ENCODE results near the gene TTN.
A peak's percentile ranks its signal among the peaks of the same experiment; 100 is the strongest.
"Not testable (repeated sequence)": the region's sequence is repeated elsewhere in the genome, so short reads cannot be mapped to it uniquely, and the experiment has no call there.

Gene TTN

DNA sequence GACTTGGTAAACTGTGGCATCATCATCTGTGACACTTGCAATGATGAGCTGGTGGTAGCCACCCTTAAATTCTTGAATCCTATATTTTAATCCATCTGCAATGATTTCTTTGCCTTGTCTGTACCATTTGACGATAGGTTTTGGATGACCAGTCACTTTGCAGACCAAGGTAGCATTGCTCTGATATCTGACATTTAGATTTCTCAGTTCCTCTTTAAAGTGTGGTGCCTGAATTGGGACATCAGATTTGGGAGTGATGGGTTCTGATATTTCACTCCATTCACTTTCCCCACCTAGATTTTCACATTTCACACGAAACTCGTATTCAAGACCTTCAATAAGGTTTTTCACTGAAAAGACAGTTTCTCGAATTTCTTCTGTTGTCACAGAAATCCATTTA lies 271.2 kb downstream of the TTN start:
- DNase-seq (ENCODE audit: low read depth in 1 of 2, low spot score in 1 of 2): no peak

GRCh38 chr2:178531168-178531567 lies 276.1 kb downstream of the TTN start:
- DNase-seq (ENCODE audit: low read depth in 1 of 2, low spot score in 1 of 2): no peak

DNA sequence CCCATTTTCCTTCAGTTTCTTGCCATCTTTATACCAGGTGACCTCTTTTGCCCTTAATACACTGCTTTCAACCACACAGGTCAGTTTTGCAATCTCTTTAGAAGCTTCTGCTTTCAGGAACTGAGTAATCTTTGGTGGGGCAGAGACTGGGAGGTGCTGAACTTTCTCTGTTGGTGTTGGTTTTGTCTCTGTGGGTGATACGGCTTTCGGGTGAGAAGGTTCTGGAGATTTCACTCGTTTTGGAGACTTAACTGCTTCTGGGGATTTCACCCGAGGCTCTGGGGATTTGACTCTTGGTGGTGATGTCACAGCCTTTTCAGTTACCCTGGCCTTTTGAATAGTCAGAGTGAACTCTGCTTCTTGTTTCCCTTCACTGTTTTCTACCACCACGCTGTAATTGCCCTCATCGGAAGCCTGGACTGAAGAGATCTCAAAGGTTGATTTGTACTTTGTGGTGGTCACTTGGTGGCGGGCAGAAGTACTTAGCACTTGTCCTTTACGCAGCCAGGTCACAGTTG lies 276.5 kb downstream of the TTN start:
- DNase-seq (ENCODE audit: low read depth in 1 of 2, low spot score in 1 of 2): no peak

GRCh38 chr2:178530131-178530530 lies 277.1 kb downstream of the TTN start:
- DNase-seq (ENCODE audit: low read depth in 1 of 2, low spot score in 1 of 2): no peak

GRCh38 chr2:178529194-178529593 lies 278.0 kb downstream of the TTN start:
- DNase-seq (ENCODE audit: low read depth in 1 of 2, low spot score in 1 of 2): no peak

DNA sequence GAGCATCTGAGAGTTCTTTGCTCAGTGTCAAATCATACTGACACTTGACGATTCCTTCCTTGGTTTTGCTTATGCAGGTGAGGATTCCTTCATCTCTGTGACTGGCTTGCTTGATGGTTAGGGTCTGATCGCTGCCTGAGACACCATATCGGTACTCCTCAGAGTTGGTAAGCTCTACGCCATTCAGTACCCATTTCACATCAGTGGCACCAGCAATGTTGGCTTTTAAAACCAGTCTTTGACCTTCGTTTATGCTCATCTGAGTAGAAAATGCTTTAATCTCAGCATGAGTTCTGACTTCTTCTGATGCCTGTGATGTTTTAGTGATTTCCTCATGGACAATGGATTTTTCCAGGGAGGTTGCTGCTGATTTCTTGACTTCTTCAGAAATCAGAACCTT lies 278.6 kb downstream of the TTN start:
- no peak for DNase-seq (ENCODE audit: low read depth in 1 of 2, low spot score in 1 of 2)

GRCh38 chr2:178527592-178527991 lies 279.6 kb downstream of the TTN start:
- no peak for DNase-seq (ENCODE audit: low read depth in 1 of 2, low spot score in 1 of 2)

GRCh38 chr2:178526256-178526655 lies 281.0 kb downstream of the TTN start:
- DNase-seq (ENCODE audit: low read depth in 1 of 2, low spot score in 1 of 2): no peak

- DNase-seq (ENCODE audit: low read depth in 1 of 2, low spot score in 1 of 2): not testable (repeated sequence)
Measured at GRCh38 chr2:178525460-178525859, 281.8 kb downstream of the TTN start.

- DNase-seq (ENCODE audit: low read depth in 1 of 2, low spot score in 1 of 2): not testable (repeated sequence)
Measured at GRCh38 chr2:178525010-178525409, 282.2 kb downstream of the TTN start.

DNA sequence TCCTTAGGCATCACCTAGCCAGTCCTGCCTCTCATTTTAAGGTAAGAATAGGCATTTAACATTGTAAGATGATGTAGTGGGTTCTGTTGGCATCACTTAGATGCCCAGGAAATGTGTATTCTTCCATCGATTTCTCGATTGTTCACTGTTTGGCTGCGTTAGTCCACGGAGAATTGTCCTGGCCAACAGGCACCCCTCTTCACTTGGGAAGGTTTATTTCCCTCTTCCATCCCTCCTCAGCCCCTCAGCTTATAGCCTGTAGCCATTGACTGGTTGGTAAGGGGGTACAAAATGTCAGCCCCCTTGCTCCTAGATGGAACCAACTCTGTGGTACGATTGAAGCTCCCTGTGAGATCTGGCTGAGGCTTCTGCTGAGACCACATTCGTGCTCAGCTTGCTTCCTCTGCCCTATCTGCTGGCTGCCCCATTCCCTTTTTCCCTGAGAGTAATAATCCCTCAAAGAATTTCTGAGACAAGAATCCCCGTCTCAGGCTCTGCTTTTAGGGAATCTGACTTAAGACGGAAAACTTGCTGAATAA lies 283.6 kb downstream of the TTN start:
- no peak for DNase-seq (ENCODE audit: low read depth in 1 of 2, low spot score in 1 of 2)

DNA sequence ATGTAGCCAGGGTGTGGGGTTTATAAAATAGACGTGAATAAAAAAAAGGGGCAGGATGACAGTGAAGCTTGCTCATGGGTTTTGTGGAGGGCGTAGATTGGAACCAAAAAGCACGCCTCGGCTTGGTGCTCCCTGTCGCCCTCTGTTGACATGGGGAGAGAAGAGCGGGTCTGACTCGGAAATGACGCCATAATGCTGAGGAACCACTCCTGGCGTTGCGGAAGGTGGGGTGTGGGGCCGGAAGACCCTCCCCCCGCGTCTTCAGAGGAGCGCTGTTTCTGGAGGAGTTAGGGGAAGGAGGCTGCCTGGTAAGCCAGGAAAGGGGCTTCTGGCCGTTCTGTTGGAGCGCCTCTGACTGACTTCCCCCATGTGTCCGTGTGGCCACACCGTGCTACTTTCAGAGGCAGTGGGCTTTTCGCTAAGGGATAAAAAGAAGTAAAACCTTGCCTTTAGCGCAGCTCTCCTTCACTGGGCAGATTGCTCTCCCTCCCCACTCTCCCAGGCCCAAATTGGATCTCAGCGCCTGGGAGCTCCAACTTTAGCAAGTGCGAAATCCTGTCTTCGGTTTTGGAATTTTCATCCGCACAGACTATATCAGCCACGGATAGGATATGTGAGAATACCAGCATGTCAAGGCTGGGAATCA lies 284.1 kb downstream of the TTN start:
- DNase-seq (ENCODE audit: low read depth in 1 of 2, low spot score in 1 of 2): peak; percentile 48 to 71

DNA sequence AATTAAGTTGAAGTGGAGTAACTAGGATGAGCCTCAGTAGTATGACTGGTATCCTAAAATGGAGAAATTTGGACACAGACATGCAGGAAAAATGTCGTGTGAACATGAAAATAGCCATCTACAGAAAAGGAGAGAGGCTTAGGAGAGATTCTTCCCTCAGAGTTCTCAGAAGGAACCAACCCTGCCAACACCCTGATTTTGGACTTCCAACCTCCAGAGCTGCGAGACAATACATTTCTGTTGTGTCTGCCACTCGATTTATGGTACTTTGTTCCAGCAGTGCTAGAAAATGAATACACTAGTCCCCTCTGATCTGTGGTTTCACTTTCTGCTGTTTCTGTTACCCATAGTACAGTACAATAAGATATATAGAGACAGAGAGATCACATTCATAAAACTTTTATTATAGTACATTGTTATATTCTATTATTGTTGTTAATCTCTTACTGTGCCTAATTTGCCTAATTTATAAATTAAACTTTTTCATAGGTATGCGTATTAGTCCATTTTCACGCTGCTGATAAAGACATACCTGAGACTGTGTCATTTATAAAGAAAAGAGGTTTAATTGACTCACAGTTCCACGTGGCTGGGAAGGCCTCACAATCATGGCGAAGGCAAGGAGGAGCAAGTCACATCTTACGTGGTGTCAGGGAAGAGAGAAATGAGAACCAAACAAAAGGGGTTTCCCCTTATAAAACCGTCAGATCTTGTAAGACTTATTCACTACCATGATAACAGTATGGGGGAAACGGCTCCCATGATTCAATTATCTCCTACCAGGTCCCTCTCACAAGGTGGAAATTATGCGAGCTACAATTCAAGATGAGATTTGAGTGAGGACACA lies 285.7 kb downstream of the TTN start:
- DNase-seq (ENCODE audit: low read depth in 1 of 2, low spot score in 1 of 2): peak in 1 of 2 donors; percentile 12

- no peak for DNase-seq (ENCODE audit: low read depth in 1 of 2, low spot score in 1 of 2)
Measured at GRCh38 chr2:178517496-178517895, 289.7 kb downstream of the TTN start.

GRCh38 chr2:178514664-178515063 lies 292.6 kb downstream of the TTN start:
- DNase-seq (ENCODE audit: low read depth in 1 of 2, low spot score in 1 of 2): peak in 1 of 2 donors; percentile 43

DNA sequence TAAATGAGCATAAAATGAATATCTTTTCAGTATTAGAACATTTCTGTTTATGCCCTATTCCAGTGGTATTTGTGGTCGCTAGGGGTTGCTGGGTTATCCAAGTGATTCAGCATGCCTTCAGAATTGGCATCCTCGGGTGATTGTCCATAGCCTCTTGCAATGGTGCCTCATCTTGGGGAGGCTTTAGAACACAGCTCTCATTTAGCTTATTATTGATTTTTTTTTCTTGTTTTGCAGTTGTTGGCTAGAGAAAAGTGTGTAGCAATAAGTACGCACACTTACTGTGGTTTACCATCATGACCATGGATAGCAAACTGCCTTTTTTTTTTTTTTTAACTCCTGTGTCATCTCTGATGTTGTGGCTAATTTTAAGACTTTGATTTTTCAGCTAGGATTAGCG lies 293.3 kb downstream of the TTN start:
- DNase-seq (ENCODE audit: low read depth in 1 of 2, low spot score in 1 of 2): no peak

DNA sequence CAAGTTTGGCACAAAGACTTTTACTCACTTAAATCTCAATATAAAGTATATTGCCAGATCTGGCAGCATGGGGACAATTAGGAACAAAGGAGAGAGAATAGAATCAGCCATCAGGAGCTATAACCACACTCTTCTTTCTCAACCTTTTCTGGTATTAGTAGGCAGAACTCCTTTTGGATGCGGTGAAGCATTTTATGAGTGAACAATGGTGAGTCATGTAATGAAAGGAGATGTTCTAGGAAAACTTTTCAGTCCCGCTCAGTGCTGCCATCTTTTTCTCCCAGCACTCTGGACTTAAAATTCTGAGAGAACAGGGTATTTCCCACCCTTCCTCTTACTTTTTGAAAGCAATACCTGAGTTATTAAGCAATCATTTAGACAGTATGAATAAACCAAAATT lies 294.7 kb downstream of the TTN start:
- no peak for DNase-seq (ENCODE audit: low read depth in 1 of 2, low spot score in 1 of 2)

GRCh38 chr2:178510384-178510783 lies 296.8 kb downstream of the TTN start:
- no peak for DNase-seq (ENCODE audit: low read depth in 1 of 2, low spot score in 1 of 2)

DNA sequence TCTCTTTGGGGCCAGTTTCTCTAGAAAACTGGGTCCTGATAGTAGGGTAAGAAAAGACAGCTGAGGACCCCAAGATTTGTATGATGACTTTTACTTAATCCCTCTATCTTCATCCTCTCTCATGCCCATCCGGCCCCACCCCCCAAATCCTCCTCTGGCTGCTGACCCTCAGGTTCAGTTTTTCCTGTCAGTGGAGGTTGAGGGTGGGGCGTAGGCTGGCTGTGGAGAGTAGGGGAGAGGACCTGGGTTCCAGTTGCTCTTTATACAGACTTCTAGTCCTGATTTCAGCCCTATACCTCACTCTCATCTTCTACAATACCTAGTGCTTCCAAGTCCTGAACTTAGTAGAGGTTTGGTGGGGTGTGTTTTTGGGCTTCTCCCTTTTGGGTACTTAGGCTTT lies 298.6 kb downstream of the TTN start:
- DNase-seq (ENCODE audit: low read depth in 1 of 2, low spot score in 1 of 2): no peak

GRCh38 chr2:178506949-178507348 lies 300.3 kb downstream of the TTN start:
- DNase-seq (ENCODE audit: low read depth in 1 of 2, low spot score in 1 of 2): no peak

GRCh38 chr2:178506524-178506923 lies 300.7 kb downstream of the TTN start:
- DNase-seq (ENCODE audit: low read depth in 1 of 2, low spot score in 1 of 2): no peak

GRCh38 chr2:178506101-178506500 lies 301.1 kb downstream of the TTN start:
- DNase-seq (ENCODE audit: low read depth in 1 of 2, low spot score in 1 of 2): no peak

Data from activated CD4-positive, alpha-beta T cell treated with anti-CD3 and anti-CD28 coated beads, Interleukin-2, amount 50 U/mL, for 24 hours (primary cell).